DND-41 (cell line): Measurements from ENCODE around the gene DENND10.

Source experiments
- EZH2 ChIP-seq: IDR thresholded peaks from 3 replicates; pipeline ENCODE4 v1.6.1; 2012; ENCODE audit warnings: borderline replicate concordance, low read depth, mild to moderate bottlenecking, moderate library complexity, low read length, inconsistent platforms; ENCODE audit not compliant: severe bottlenecking
- TF ChIP-seq, protein P1 (sequence below): IDR thresholded peaks from 2 replicates; pipeline ENCODE4 v1.5.1; 2012; ENCODE audit warnings: borderline replicate concordance, low read length, moderate library complexity, mild to moderate bottlenecking; ENCODE audit not compliant: poor library complexity, severe bottlenecking; ENCODE audit errors: extremely low read depth

DNA sequence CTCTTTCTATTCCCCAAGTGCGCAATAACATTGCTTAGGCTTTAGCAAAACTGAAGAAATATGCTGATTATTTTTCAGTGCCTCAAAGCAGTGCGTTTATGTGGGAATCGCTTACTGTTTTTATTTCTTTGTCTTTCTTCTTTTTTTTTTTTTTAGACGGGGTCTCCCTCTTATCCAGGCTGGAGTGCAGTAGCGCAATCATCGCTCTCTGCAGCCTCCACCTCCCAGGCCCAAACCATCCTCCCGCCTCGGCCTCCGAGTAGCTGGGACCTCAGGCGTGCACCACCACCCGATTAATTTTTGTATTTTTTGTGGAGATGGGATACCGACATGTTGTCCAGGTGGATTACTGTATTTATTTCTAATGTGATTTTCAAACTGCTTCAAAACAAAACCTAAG lies 1.2 kb downstream of the DENND10 start:
- TF ChIP-seq, protein P1, sequence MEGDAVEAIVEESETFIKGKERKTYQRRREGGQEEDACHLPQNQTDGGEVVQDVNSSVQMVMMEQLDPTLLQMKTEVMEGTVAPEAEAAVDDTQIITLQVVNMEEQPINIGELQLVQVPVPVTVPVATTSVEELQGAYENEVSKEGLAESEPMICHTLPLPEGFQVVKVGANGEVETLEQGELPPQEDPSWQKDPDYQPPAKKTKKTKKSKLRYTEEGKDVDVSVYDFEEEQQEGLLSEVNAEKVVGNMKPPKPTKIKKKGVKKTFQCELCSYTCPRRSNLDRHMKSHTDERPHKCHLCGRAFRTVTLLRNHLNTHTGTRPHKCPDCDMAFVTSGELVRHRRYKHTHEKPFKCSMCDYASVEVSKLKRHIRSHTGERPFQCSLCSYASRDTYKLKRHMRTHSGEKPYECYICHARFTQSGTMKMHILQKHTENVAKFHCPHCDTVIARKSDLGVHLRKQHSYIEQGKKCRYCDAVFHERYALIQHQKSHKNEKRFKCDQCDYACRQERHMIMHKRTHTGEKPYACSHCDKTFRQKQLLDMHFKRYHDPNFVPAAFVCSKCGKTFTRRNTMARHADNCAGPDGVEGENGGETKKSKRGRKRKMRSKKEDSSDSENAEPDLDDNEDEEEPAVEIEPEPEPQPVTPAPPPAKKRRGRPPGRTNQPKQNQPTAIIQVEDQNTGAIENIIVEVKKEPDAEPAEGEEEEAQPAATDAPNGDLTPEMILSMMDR, result no peak
- no peak for TF ChIP-seq EZH2
